ENCODE data around the gene EXOG. TPM values are rescaled to one million over a fixed set of nuclear protein-coding genes. Genes with fewer than 3 reads are reported as not detected.

The EXOG gene
- total RNA-seq, 4 donors from 2014 or later, result 6.2 to 22.8 (median 13.8) TPM

DNA sequence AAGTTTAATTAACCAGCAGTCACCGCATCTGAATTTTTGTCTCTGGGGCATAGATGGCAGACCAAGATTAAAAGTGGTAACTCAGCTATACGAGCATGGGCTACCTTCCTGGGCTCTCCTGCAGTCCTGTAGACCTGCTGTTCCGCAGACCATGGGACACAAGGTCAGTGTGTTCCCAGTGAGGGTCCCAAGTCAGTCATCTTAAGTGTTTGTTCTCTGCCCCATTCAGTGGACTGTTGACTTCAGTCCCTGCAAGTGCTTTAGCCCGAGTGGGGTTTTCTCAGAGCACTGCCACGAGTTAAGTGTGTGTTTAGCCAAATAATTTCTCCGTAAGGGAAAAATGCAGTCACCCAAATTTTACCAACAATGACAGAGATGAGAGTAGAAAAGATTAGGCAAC is 4.9 kb upstream of the EXOG start:
- Histone ChIP-seq H3K36me3 (no peaks in the 10 kb centered on the region), H3K9me3 (no peaks in the 10 kb centered on the region), H3K4me3 (no peak overlapping the region), H3K27me3 (no peaks in the 10 kb centered on the region), H3K27ac (no peak overlapping the region), H3K4me1 (no peaks in the 10 kb centered on the region)
- intact Hi-C loops (cut with DNase I; ENCODE audit: low total_unique reads), result no loop called here
- TF ChIP-seq, protein P1, sequence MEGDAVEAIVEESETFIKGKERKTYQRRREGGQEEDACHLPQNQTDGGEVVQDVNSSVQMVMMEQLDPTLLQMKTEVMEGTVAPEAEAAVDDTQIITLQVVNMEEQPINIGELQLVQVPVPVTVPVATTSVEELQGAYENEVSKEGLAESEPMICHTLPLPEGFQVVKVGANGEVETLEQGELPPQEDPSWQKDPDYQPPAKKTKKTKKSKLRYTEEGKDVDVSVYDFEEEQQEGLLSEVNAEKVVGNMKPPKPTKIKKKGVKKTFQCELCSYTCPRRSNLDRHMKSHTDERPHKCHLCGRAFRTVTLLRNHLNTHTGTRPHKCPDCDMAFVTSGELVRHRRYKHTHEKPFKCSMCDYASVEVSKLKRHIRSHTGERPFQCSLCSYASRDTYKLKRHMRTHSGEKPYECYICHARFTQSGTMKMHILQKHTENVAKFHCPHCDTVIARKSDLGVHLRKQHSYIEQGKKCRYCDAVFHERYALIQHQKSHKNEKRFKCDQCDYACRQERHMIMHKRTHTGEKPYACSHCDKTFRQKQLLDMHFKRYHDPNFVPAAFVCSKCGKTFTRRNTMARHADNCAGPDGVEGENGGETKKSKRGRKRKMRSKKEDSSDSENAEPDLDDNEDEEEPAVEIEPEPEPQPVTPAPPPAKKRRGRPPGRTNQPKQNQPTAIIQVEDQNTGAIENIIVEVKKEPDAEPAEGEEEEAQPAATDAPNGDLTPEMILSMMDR (IDR thresholded peaks at IDR 0.05), result no peak
- no peak for TF ChIP-seq POLR2A (IDR thresholded peaks at IDR 0.05)
- DNase-seq, result no peak

DNA sequence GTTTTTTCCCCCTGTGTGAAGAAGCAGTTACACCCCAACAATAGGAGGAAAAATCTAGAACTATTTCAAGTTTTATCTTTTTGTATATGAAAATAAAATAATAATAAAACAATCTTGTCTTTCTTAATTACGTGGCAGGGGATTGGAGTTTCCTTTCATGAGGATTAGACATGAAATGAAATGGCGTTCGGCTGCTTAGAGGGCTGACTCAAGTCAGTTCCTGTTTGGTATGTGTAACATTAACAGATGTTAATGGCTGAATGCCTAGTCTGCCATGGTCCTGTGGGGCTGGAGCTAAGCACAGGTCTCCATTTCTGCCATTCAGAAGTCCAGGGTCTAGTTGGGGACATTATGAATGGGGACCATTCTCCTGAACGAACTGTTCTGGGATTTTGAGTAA is 3.1 kb upstream of the EXOG start:
- Histone ChIP-seq H3K27ac (no peak overlapping the region), H3K36me3 (no peaks in the 10 kb centered on the region), H3K4me1 (no peaks in the 10 kb centered on the region), H3K4me3 (no peak overlapping the region), H3K9me3 (no peaks in the 10 kb centered on the region), H3K27me3 (no peaks in the 10 kb centered on the region)
- intact Hi-C loops (cut with DNase I; ENCODE audit: low total_unique reads), result no loop called here
- DNase-seq, result no peak
- TF ChIP-seq, protein P1 (IDR thresholded peaks at IDR 0.05), result no peak
- no peak for TF ChIP-seq POLR2A (IDR thresholded peaks at IDR 0.05)

DNA sequence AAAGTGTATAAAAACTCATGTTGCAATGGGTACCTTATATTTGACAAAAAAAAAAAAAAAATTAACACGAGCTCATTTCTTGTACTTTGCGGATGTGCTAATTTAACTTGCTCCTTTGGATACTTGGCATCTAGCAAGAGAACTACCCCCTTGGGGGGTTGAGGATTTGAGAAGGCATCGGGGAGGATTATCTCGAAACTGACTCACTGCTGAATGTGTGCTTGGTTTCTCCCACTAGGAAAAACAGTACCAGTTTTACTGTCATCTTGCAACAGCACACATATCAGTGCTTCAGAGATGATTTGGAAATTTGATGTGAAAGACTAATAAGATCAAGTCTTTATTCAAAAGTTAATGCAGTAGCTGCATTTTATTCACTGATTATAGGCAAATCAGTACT is 891 bp downstream of the EXOG start:
- intact Hi-C loops (cut with DNase I; ENCODE audit: low total_unique reads), result no loop called here
- H3K9me3 ChIP-seq, result no peaks in the 10 kb centered on the region
- no peaks in the 10 kb centered on the region for H3K4me1 ChIP-seq
- H3K27me3 ChIP-seq, result no peaks in the 10 kb centered on the region
- DNase-seq, result no peak
- TF ChIP-seq, protein P1 (IDR thresholded peaks at IDR 0.05), result no peak
- TF ChIP-seq POLR2A (IDR thresholded peaks at IDR 0.05), result no peak
- peak overlapping the region; percentile 68 to 88 for H3K4me3 ChIP-seq
- no peak overlapping the region for H3K27ac ChIP-seq
- H3K36me3 ChIP-seq, result no peaks in the 10 kb centered on the region

DNA sequence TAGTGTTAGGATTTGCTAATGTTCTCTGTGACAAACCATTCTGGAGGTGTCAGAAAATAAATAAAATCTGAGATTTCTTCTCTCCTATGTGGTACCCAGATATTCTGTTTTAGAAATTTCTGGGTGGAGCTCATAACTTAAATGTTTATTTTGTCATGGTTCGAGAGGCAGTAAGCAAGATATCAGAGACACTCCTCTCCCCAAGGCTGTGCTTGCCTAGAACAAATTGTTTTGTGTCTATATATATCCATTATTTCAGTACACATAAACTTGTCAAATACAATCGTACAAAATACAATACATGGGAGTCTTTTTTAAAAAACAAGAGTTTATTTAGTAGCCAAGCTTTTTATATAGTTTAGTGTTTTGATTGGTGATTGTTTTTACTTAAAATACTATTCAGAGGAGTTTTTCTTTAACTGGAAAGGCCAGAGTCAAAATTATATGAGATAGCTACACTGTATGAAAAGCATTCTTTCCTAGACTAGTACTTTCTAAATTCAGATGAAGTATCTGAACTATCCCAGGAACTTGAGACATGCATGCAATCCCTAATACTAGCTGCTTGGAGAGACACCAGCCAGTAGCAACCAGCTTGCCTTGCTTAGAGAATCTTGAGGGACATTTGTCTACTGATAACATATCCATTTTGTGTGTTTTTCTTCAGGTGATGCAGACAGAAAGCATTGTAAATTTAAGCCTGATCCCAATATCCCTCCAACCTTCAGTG is 4.7 kb downstream of the EXOG start:
- Histone ChIP-seq H3K4me1 (no peaks in the 10 kb centered on the region), H3K9me3 (no peaks in the 10 kb centered on the region), H3K4me3 (no peak overlapping the region), H3K36me3 (no peaks in the 10 kb centered on the region), H3K27me3 (no peaks in the 10 kb centered on the region), H3K27ac (no peak overlapping the region)
- TF ChIP-seq, protein P1 (IDR thresholded peaks at IDR 0.05), result no peak
- TF ChIP-seq POLR2A (IDR thresholded peaks at IDR 0.05), result no peak
- DNase-seq, result no peak
- intact Hi-C loops (cut with DNase I; ENCODE audit: low total_unique reads), result no loop called here

DNA sequence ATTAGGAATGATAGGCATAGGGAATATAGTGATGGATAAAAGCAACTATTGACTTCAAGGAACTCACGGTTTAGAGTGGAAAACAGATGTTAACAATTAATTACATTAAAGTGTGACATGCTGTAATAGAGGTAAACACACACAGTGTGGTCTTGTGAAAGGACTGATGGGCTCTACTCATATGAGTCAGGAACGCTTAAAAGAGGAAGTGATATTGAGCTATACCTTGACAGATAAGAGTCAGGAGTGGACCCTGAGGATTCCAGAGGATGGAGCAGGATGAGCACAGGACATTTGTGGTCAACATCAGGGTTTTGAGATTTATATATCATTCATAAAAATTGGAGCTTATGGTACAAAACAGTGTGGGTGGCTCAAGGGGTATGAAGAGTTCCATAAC is 11.0 kb downstream of the EXOG start:
- TF ChIP-seq, protein P1 (IDR thresholded peaks at IDR 0.05), result no peak
- TF ChIP-seq POLR2A (IDR thresholded peaks at IDR 0.05), result no peak
- H3K36me3 ChIP-seq, result no peaks in the 10 kb centered on the region

More for the DNA sequence above, 11.0 kb downstream of the EXOG start:
- H3K27me3 ChIP-seq, result no peaks in the 10 kb centered on the region
- no peak overlapping the region for H3K4me3 ChIP-seq
- H3K27ac ChIP-seq, result no peak overlapping the region
- no peaks in the 10 kb centered on the region for H3K9me3 ChIP-seq
- intact Hi-C loops (cut with DNase I; ENCODE audit: low total_unique reads), result no loop called here
- H3K4me1 ChIP-seq, result no peaks in the 10 kb centered on the region
- no peak for DNase-seq

All from uterus (tissue), 4 donors.